ENCODE data around the gene SLC39A1. TPM values are rescaled to one million over a fixed set of nuclear protein-coding genes. Genes with fewer than 3 reads are reported as not detected.

Gene SLC39A1
- total and polyA plus RNA-seq, 9 of the 15 experiments (the other 6 are each of a cell fraction or from before 2014, with no cell fraction given): 9.9 to 81.1 (median 62.7) TPM

- H3K79me2 ChIP-seq (ENCODE audit: control insufficient read depth, insufficient read depth, low read length): peaks cover 15% of the 10 kb centered on the region
- ChIA-PET POLR2A (interaction anchor here (0.8 to 2.8 kb wide), 9 partner anchors 8 to 327 kb away, joined by 3 to 16 read pairs (median 6); partner anchors contain the start of genes CREB3L4, DENND4B, JTB and SNAPIN), CTCF (ENCODE audit: low intra/inter-chr PET ratio) (interaction anchor here (1.4 kb wide), 1 partner anchor 189 kb away, joined by 8 read pairs; no protein-coding TSS in a partner anchor)
- no peaks in the 10 kb centered on the region for H3K27me3 ChIP-seq (ENCODE audit: control insufficient read depth in 2 of 2, insufficient read depth in 2 of 2, low read length in 2 of 2)
- H2AFZ ChIP-seq (ENCODE audit: low read depth, low read length): peak overlapping the region; percentile 65
- peak overlapping the region; percentile 55 for H3K4me3 ChIP-seq
- H3K36me3 ChIP-seq (ENCODE audit: control insufficient read depth, insufficient read depth, low read length): peaks cover 21% of the 10 kb centered on the region; the same call in 2 of the 3 replicates
- WGBS (ENCODE audit: insufficient coverage, low coverage, missing lambda C conversion rate): 5% methylated on average over 7 of the region's 7 CpGs
- no peaks in the 10 kb centered on the region for H3K9me1 ChIP-seq (ENCODE audit: control insufficient read depth, insufficient read depth, low read length)
- BruUV-seq (replicated peaks): no TSS peak
- peaks cover 5 to 14% of the 10 kb centered on the region in 2 experiments; a peak in 4 of 5 replicates for H3K4me1 ChIP-seq (replicated peaks in 1 of 2; ENCODE audit: control insufficient read depth in 2 of 2, insufficient read depth in 2 of 2, low read length in 2 of 2)
- H3K4me2 ChIP-seq (ENCODE audit: insufficient read depth, low read length): peak overlapping the region; percentile 94
- DNase-seq (ENCODE audit: extremely low read depth in 1 of 4, low spot score in 3 of 4) (peak; percentile 60 to 80 (median 67)), FAIRE-seq (peak; percentile 64), ATAC-seq (peak; percentile 26)
- in situ Hi-C loops (cut with MboI): loop anchor here (5.0 to 10.0 kb wide), 3 partner anchors 188 to 481 kb away; partner anchors contain the start of gene NPR1
- no peaks in the 10 kb centered on the region for H3K9me3 ChIP-seq (replicated peaks; ENCODE audit: control insufficient read depth, insufficient read depth, low read depth, low read length)
- peak overlapping the region; percentile 89 to 93 for H3K9ac ChIP-seq (ENCODE audit: insufficient read depth in 1 of 2, low read depth in 2 of 2, low read length in 2 of 2)
- H4K20me1 ChIP-seq (replicated peaks; ENCODE audit: control insufficient read depth, insufficient read depth, low read length): no peaks in the 10 kb centered on the region
- intact Hi-C loops (cut with micrococcal nuclease): loop anchor here (5.0 to 10.0 kb wide), 5 partner anchors 38 to 631 kb away; partner anchors contain the start of genes DENND4B, ILF2 and S100A9
- H3K27ac ChIP-seq (ENCODE audit: extremely low read depth, low read depth, low read length): peak overlapping the region; percentile 75
- TF ChIP-seq ZNF449 (CRISPR knock-in tag; IDR thresholded peaks at IDR 0.05): no peak
- TF ChIP-seq ZBTB12 (CRISPR knock-in tag; IDR thresholded peaks at IDR 0.05): no peak
- no peak for TF ChIP-seq PURB (CRISPR knock-in tag; IDR thresholded peaks at IDR 0.05; ENCODE audit: low read depth)
- no peak for TF ChIP-seq RNF2 (IDR thresholded peaks at IDR 0.05)
- TF ChIP-seq PATZ1 (CRISPR knock-in tag; IDR thresholded peaks at IDR 0.05; ENCODE audit: borderline replicate concordance): no peak
- TF ChIP-seq POLR2AphosphoS5 (IDR thresholded peaks at IDR 0.05; ENCODE audit: control insufficient read depth, insufficient read depth, low read depth, low read length): peak; percentile 65; the same call in 1 of the 2 replicates
- TF ChIP-seq ZC3H4 (CRISPR knock-in tag; IDR thresholded peaks at IDR 0.05; ENCODE audit: borderline replicate concordance): no peak
- TF ChIP-seq HNRNPL (IDR thresholded peaks at IDR 0.05; ENCODE audit: low read depth, low read length): no peak
- TF ChIP-seq SMC3 (conservative IDR thresholded peaks at IDR 0.05; ENCODE audit: insufficient read depth, low read depth, low read length): no peak
- TF ChIP-seq CBFB (CRISPR knock-in tag; IDR thresholded peaks at IDR 0.05): no peak
- no peak for TF ChIP-seq ZNF263 (CRISPR knock-in tag; IDR thresholded peaks at IDR 0.05; ENCODE audit: borderline replicate concordance)
- TF ChIP-seq BCOR (IDR thresholded peaks at IDR 0.05): no peak
- TF ChIP-seq ZBTB7A (IDR thresholded peaks at IDR 0.05; ENCODE audit: borderline replicate concordance, control insufficient read depth, low read depth, low read length): peak; percentile 98
- no peak for TF ChIP-seq TEAD4 (IDR thresholded peaks at IDR 0.05; ENCODE audit: low read length)
- TF ChIP-seq TEAD4 (CRISPR knock-in tag; IDR thresholded peaks at IDR 0.05; ENCODE audit: borderline replicate concordance): no peak
- TF ChIP-seq EWSR1 (IDR thresholded peaks at IDR 0.05; ENCODE audit: borderline replicate concordance, low read depth, partially characterized antibody): no peak
- TF ChIP-seq BHLHE40 (IDR thresholded peaks at IDR 0.05; ENCODE audit: low read length): no peak
These were observed 22.1 kb upstream of the SLC39A1 start for GRCh38 chr1:153985341-153985912.
